ENCODE data around the gene EFNB3. TPM values are rescaled to one million over a fixed set of nuclear protein-coding genes. Genes with fewer than 3 reads are reported as not detected.
A peak's percentile ranks its signal among the peaks of the same experiment; 100 is the strongest.

Gene EFNB3
- total and polyA plus RNA-seq, 2 of the 8 experiments (the other 6 are each of a cell fraction or from before 2014, with no cell fraction given) = 15.0 to 27.3 TPM

- ChIA-PET POLR2A (ENCODE audit: partially characterized antibody) (interaction anchor here (0.9 to 58.0 kb wide), 9 partner anchors 8 to 422 kb away, joined by 3 to 2272 read pairs (median 88); partner anchors contain the start of genes ATP1B2, CD68, DNAH2 and EFNB3), CTCF (ENCODE audit: partially characterized antibody) (interaction anchor here (0.7 to 11.3 kb wide), 22 partner anchors 14 to 359 kb away, joined by 3 to 199 read pairs (median 10); partner anchors contain the start of genes ATP1B2, CD68, DNAH2 and EFNB3)
- Histone ChIP-seq H3K4me3 (ENCODE audit: extremely low read depth in 1 of 4, insufficient read depth in 2 of 4, low read depth in 3 of 4, low read length in 4 of 4) (peak overlapping the region; percentile 70 to 100 (median 94)), H2BK15ac (ENCODE audit: low read length) (no peak overlapping the region), H3K23me2 (ENCODE audit: low read depth, low read length) (peaks cover 15% of the 10 kb centered on the region), H3K9ac (replicated peaks in 1 of 4; ENCODE audit: extremely low read depth in 1 of 4, low read depth in 3 of 4, low read length in 3 of 4) (peak overlapping the region; percentile 71 to 85 (median 78)), H3K79me1 (ENCODE audit: low read depth, low read length) (peaks cover 11% of the 10 kb centered on the region), H4K8ac (ENCODE audit: extremely low read depth, insufficient read depth, low read length) (no peak overlapping the region), H3K4me2 (ENCODE audit: insufficient read depth in 1 of 2, low read depth in 2 of 2, low read length in 2 of 2) (peak overlapping the region; percentile 80 to 83), H2BK12ac (ENCODE audit: low read depth, low read length) (no peak overlapping the region), H3K27ac (ENCODE audit: low read depth, low read length) (peak overlapping the region; percentile 54; the same call in 1 of the 2 replicates), H2AFZ (ENCODE audit: low read length) (no peak overlapping the region), H2AK5ac (ENCODE audit: low read depth, low read length) (no peak overlapping the region), H3K79me2 (ENCODE audit: control insufficient read depth in 1 of 2, insufficient read depth in 2 of 2, low read length in 2 of 2) (peaks cover 18 to 44% of the 10 kb centered on the region in 2 experiments), H3K4ac (replicated peaks; ENCODE audit: insufficient read length, low read depth, low read length) (no peak overlapping the region), H2BK120ac (replicated peaks; ENCODE audit: low read depth, low read length) (no peak overlapping the region), H3K23ac (ENCODE audit: insufficient read length) (no peak overlapping the region), H2BK20ac (ENCODE audit: low read length) (no peak overlapping the region), H3K4me1 (replicated peaks in 1 of 4; ENCODE audit: control insufficient read depth in 3 of 4, insufficient read depth in 4 of 4, low read length in 3 of 4) (peaks cover 0 to 11% (median 4%) of the 10 kb centered on the region in 4 experiments; a peak in 4 of 7 replicates), H3K27me3 (replicated peaks in 1 of 4; ENCODE audit: control insufficient read depth in 3 of 4, extremely low read depth in 1 of 4, insufficient read depth in 3 of 4, low read length in 3 of 4) (no peaks in the 10 kb centered on the region), H2BK5ac (ENCODE audit: low read depth, low read length) (0 out of 2 replicates have a peak overlapping the region, but pooled peaks have one; percentile 9), H3K36me3 (ENCODE audit: control insufficient read depth in 2 of 4, insufficient read depth in 4 of 4, low read length in 3 of 4) (peaks cover 0 to 5% (median 0%) of the 10 kb centered on the region in 4 experiments; a peak in 2 of 8 replicates), H3K14ac (ENCODE audit: insufficient read length) (no peak overlapping the region), H4K5ac (ENCODE audit: insufficient read length, low read depth, low read length) (no peak overlapping the region), H4K91ac (replicated peaks; ENCODE audit: insufficient read length, low read length) (no peak overlapping the region), H3K56ac (replicated peaks; ENCODE audit: insufficient read length, low read depth, low read length) (no peak overlapping the region), H4K20me1 (replicated peaks in 1 of 2; ENCODE audit: control insufficient read depth in 1 of 2, insufficient read depth in 2 of 2, low read length in 2 of 2) (peaks cover 4 to 8% of the 10 kb centered on the region in 2 experiments), H3K18ac (ENCODE audit: extremely low read depth, low read length) (no peak overlapping the region), H3K9me3 (ENCODE audit: insufficient read depth in 2 of 2, low read depth in 1 of 2, low read length in 1 of 2) (no peaks in the 10 kb centered on the region)
- TF ChIP-seq TAF1 (IDR thresholded peaks at IDR 0.05; ENCODE audit: low read depth, low read length) (no peak), SAP30 (IDR thresholded peaks at IDR 0.05; ENCODE audit: insufficient read depth, insufficient replicate concordance, low read length) (peak; percentile 19)
- WGBS, 2 experiments (ENCODE audit: extremely low coverage in 1 of 2, insufficient coverage in 1 of 2, insufficient read length in 1 of 2, insufficient replicate concordance in 2 of 2, low coverage in 1 of 2, low lambda C conversion rate in 2 of 2, missing lambda C conversion rate in 1 of 2) = 27% methylated on average over 13 of the region's 13 CpGs; no CpG with 5 or more reads in 1 of the 2 experiments
- no peak for DNase-seq (ENCODE audit: low read depth in 1 of 2, low spot score in 2 of 2)
- no peak for FAIRE-seq
Measured at GRCh38 chr17:7688808-7689316, 16.1 kb upstream of the EFNB3 start.

All from H1 (cell line).